SK-N-SH (cell line): ENCODE results near the gene TBC1D2B. TPM values are rescaled to one million over a fixed set of nuclear protein-coding genes. Genes with fewer than 3 reads are reported as not detected.

ENCODE experiments used
- CTCF ChIA-PET: fragments of 300-600, 350-600 bp; formaldehyde crosslinking; extraction: SDS; loops from one replicate; lab custom pipeline; 2021; lab: Yijun Ruan, JAX
- POLR2A ChIA-PET: fragments of 350-600 bp; sonication (Branson Sonifier 250); formaldehyde crosslinking; extraction: SDS; loops from one replicate; lab custom pipeline; 2020; ENCODE audit warnings: antibody characterized with exemption, inconsistent platforms; lab: Yijun Ruan, JAX
- DNase-seq: peaks from one replicate; pipeline ENCODE4 v3.0.0; 2012
- H2AFZ ChIP-seq: fragments of 200-600 bp; sonication (generic); 2 replicates; pipeline ENCODE4 v1.8.1; 2016; ENCODE audit warnings: antibody characterized with exemption, mild to moderate bottlenecking, low read depth
- H3F3A ChIP-seq: fragments of 200-600 bp; sonication (generic); replicated peaks from 2 replicates; pipeline ENCODE3; 2016; ENCODE audit warnings: antibody characterized with exemption, mild to moderate bottlenecking; ENCODE audit not compliant: insufficient read depth
- H3K27ac ChIP-seq, 2 experiments: fragments of 200-500 bp in 1 of 2; fragments of 200-600 bp in 1 of 2; sonication (Bioruptor generic) in 1 of 2; sonication (generic), shearing (Covaris generic) in 1 of 2; 2 replicates each; pipeline versions ENCODE4 v1.5.1 to v1.6.1; 2014 to 2016; ENCODE audit warnings: low read depth in 2 of 2, inconsistent platforms in 1 of 2, low read length in 1 of 2, mild to moderate bottlenecking in 1 of 2, mixed read lengths in 1 of 2
- H3K27me3 ChIP-seq: fragments of 200-600 bp; sonication (generic), shearing (Covaris generic); 2 replicates; pipeline ENCODE4 v1.6.1; 2016; ENCODE audit warnings: mixed run types; ENCODE audit not compliant: insufficient read depth
- H3K36me3 ChIP-seq, 2 experiments: fragments of 200-500 bp in 1 of 2; fragments of 200-600 bp in 1 of 2; sonication (Bioruptor generic) in 1 of 2; sonication (generic) in 1 of 2; replicated peaks in 1 of 2; 2 replicates each; pipeline versions ENCODE3 to v1.5.1; 2014 to 2016; ENCODE audit warnings: low read length in 1 of 2, mild to moderate bottlenecking in 1 of 2; ENCODE audit not compliant: insufficient read depth in 2 of 2, control insufficient read depth in 1 of 2
- H3K4me1 ChIP-seq, 2 experiments: fragments of 200-500 bp in 1 of 2; fragments of 200-600 bp in 1 of 2; sonication (Bioruptor generic) in 1 of 2; sonication (generic), shearing (Covaris generic) in 1 of 2; 2 replicates each; pipeline versions ENCODE4 v1.5.1 to v1.6.1; 2014 to 2016; ENCODE audit warnings: low read depth in 1 of 2, low read length in 1 of 2, mixed run types in 1 of 2; ENCODE audit not compliant: insufficient read depth in 2 of 2, control insufficient read depth in 1 of 2
- H3K4me2 ChIP-seq: fragments of 200-600 bp; sonication (generic), shearing (Covaris generic); 2 replicates; pipeline ENCODE4 v1.6.1; 2017; ENCODE audit warnings: mixed run types
- H3K4me3 ChIP-seq, 2 experiments: fragments of 200-500 bp in 1 of 2; fragments of 200-600 bp in 1 of 2; sonication (Bioruptor generic) in 1 of 2; sonication (generic), shearing (Covaris generic) in 1 of 2; 2 replicates each; pipeline versions ENCODE4 v1.5.1 to v1.8.1; 2014 to 2016; ENCODE audit warnings: low read depth in 2 of 2, inconsistent platforms in 1 of 2, low read length in 1 of 2, mild to moderate bottlenecking in 1 of 2, mixed read lengths in 1 of 2, moderate library complexity in 1 of 2
- H3K79me2 ChIP-seq: fragments of 200-600 bp; sonication (generic); 2 replicates; pipeline ENCODE4 v1.8.1; 2017; ENCODE audit warnings: mild to moderate bottlenecking; ENCODE audit not compliant: insufficient read depth
- H3K9ac ChIP-seq: fragments of 200-600 bp; sonication (generic); 2 replicates; pipeline ENCODE4 v1.6.1; 2017; ENCODE audit warnings: mixed run types
- H3K9me2 ChIP-seq: fragments of 200-600 bp; sonication (generic); 2 replicates; pipeline ENCODE4 v1.6.1; 2017; ENCODE audit warnings: mixed run types
- H3K9me3 ChIP-seq: fragments of 200-600 bp; sonication (generic); 2 replicates; pipeline ENCODE4 v1.6.1; 2017; ENCODE audit warnings: mixed run types, mild to moderate bottlenecking, moderate library complexity
- H4K20me1 ChIP-seq: fragments of 200-600 bp; sonication (generic); 2 replicates; pipeline ENCODE4 v1.6.1; 2017; ENCODE audit warnings: mild to moderate bottlenecking, mixed run types; ENCODE audit not compliant: insufficient read depth
- FOXM1 ChIP-seq: IDR thresholded peaks from 2 replicates; pipeline ENCODE4 v1.4.0; 2012; ENCODE audit warnings: low read depth, mild to moderate bottlenecking
- GATA2 ChIP-seq: sonication (generic); formaldehyde crosslinking; IDR thresholded peaks from 2 replicates; pipeline ENCODE4 v1.5.0; 2020; ENCODE audit warnings: mild to moderate bottlenecking, missing genetic modification reagents
- JUND ChIP-seq: IDR thresholded peaks from 2 replicates; pipeline ENCODE4 v1.4.0; 2012
- MEF2A ChIP-seq: IDR thresholded peaks from 2 replicates; pipeline ENCODE4 v1.4.0; 2012; ENCODE audit warnings: low read depth, borderline replicate concordance
- NFIC ChIP-seq: IDR thresholded peaks from 2 replicates; pipeline ENCODE4 v1.4.0; 2012; ENCODE audit warnings: borderline replicate concordance
- TAF1 ChIP-seq: IDR thresholded peaks from 2 replicates; pipeline ENCODE4 v1.6.1; 2012; ENCODE audit warnings: low read depth, mild to moderate bottlenecking, low read length, moderate library complexity, borderline replicate concordance
- TEAD4 ChIP-seq: IDR thresholded peaks from 2 replicates; pipeline ENCODE4 v1.4.0; 2012; ENCODE audit warnings: mild to moderate bottlenecking, borderline replicate concordance; ENCODE audit not compliant: insufficient read depth
- YY1 ChIP-seq: IDR thresholded peaks from 2 replicates; pipeline ENCODE4 v1.4.0; 2012; ENCODE audit warnings: low read depth, mild to moderate bottlenecking
- WGBS: methylation state at CpG from one replicate; pipeline ENCODE4 v1.1.6; 2017; ENCODE audit warnings: low lambda C conversion rate; 5-methylcytosine and 5-hydroxymethylcytosine counted together
- polyA plus RNA-seq, 3 experiments: library from polyadenylated mRNA; depleted of rRNA; stranded (reverse); fragments of >200 nt; gene quantifications; 2 replicates each; pipeline ENCODE4 v1.2.3, GENCODE V29; 2012
- TF ChIP-seq, protein P1 (sequence below): IDR thresholded peaks from 2 replicates; pipeline ENCODE4 v1.4.0; 2012; ENCODE audit warnings: low read depth, borderline replicate concordance
- TF ChIP-seq, protein P2 (sequence below): IDR thresholded peaks from 2 replicates; pipeline ENCODE4 v1.4.0; 2012; ENCODE audit warnings: low read depth
- TF ChIP-seq, protein P3 (sequence below): fragments of 150-350 bp; IDR thresholded peaks from 2 replicates; pipeline ENCODE4 v1.6.1; 2017; ENCODE audit warnings: antibody characterized with exemption, low read length, low read depth, borderline replicate concordance
- TF ChIP-seq, protein P4 (sequence below): IDR thresholded peaks from 2 replicates; pipeline ENCODE4 v1.4.0; 2012; ENCODE audit warnings: low read depth, borderline replicate concordance
- TF ChIP-seq, protein P5 (sequence below): fragments of 150-350 bp; IDR thresholded peaks from 2 replicates; pipeline ENCODE4 v1.6.1; 2016; ENCODE audit warnings: mild to moderate bottlenecking, low read depth, low read length

TBC1D2B gene
- polyA plus RNA-seq, 1 of the 3 experiments (the other 2 are of a cell fraction), result 19.0 TPM

DNA sequence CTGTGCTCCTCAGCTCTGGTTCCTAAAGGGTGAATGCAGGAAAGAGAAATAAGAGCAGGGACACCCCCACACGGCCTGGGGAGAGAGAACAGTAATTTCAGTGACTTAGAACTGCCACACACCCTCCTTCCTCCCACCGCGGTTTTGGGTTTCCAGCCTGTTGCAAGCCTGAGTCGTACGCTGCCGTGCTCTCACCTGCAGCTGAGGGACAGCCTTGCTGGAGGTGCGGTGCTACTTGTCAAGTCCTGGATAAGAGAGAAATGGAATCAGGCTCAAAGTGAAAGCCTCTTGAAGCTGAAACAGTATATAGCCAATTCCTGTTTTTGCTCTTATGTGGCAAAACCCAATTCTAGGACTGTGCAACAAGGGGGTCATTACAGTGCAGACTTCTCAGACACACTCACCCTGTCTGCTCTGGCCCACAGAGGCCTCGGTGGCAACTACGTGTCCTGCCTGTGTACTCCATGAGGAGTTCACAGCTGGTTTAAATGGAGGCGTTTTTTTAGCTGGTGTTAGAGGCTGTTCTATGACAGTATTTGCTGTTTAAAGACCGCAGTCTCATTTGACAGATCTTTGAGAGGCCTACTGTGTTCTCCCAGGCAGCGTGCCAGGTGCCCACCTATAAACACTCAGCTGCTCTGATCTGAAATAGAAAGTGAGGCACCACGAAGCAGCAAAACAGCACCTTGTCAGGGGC is 42.9 kb downstream of the TBC1D2B start:
- no peak for TF ChIP-seq FOXM1
- TF ChIP-seq, protein P1, sequence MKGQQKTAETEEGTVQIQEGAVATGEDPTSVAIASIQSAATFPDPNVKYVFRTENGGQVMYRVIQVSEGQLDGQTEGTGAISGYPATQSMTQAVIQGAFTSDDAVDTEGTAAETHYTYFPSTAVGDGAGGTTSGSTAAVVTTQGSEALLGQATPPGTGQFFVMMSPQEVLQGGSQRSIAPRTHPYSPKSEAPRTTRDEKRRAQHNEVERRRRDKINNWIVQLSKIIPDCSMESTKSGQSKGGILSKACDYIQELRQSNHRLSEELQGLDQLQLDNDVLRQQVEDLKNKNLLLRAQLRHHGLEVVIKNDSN, result no peak
- TF ChIP-seq, protein P2, sequence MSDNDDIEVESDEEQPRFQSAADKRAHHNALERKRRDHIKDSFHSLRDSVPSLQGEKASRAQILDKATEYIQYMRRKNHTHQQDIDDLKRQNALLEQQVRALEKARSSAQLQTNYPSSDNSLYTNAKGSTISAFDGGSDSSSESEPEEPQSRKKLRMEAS, result no peak
- TF ChIP-seq GATA2 (CRISPR knock-in tag), result no peak
- TF ChIP-seq, protein P3, sequence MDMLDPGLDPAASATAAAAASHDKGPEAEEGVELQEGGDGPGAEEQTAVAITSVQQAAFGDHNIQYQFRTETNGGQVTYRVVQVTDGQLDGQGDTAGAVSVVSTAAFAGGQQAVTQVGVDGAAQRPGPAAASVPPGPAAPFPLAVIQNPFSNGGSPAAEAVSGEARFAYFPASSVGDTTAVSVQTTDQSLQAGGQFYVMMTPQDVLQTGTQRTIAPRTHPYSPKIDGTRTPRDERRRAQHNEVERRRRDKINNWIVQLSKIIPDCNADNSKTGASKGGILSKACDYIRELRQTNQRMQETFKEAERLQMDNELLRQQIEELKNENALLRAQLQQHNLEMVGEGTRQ, result no peak
- no peak for TF ChIP-seq TAF1
- no peak for TF ChIP-seq TEAD4
- Histone ChIP-seq H3K79me2 (peaks cover 17% of the 10 kb centered on the region; the same call in 1 of the 2 replicates), H3K4me2 (no peak overlapping the region), H3K9me2 (no peaks in the 10 kb centered on the region), H3K36me3 (peaks cover 5 to 9% of the 10 kb centered on the region in 2 experiments), H3K4me1 (peaks cover 4 to 5% of the 10 kb centered on the region in 2 experiments; a peak in 1 of 4 replicates), H3K4me3 (no peak overlapping the region), H4K20me1 (peaks cover 5% of the 10 kb centered on the region; the same call in 1 of the 2 replicates), H3K9me3 (no peaks in the 10 kb centered on the region), H3F3A (peaks cover 8% of the 10 kb centered on the region), H3K9ac (no peak overlapping the region), H3K27ac (no peak overlapping the region), H3K27me3 (no peaks in the 10 kb centered on the region), H2AFZ (no peak overlapping the region)
- CTCF ChIA-PET, result interaction anchor here (0.6 to 2.4 kb wide), 5 partner anchors 10 to 73 kb away, joined by 3 to 11 read pairs (median 4); no protein-coding TSS in a partner anchor
- POLR2A ChIA-PET, result no interaction called here
- 85% methylated on average over 11 of the region's 13 CpGs for WGBS
- DNase-seq, result no peak

DNA sequence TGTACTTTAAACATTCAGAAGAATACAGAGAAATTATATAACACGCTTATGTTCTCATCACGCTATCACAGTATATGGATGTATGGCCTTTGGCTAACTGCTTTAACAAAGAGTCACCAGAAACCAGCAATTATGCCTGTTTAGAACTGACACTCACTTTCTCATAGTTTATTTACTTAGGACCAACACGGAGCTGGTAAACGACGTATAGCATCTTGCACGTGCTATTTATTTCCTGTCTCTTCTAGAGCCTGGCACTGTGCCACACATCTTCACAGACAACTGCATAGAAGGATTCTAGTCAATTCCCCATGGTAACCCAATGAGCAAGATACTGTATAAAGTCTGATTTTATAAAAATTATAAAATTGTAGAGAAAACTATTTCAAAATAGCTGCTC is 43.6 kb downstream of the TBC1D2B start:
- 0 out of 2 replicates have a peak, but pooled peaks cover 15% of the 10 kb centered on the region for H3K79me2 ChIP-seq
- no peak for DNase-seq
- H2AFZ ChIP-seq, result no peak overlapping the region
- H3K4me2 ChIP-seq, result no peak overlapping the region
- H3K9me2 ChIP-seq, result no peaks in the 10 kb centered on the region
- H4K20me1 ChIP-seq, result peaks cover 5% of the 10 kb centered on the region; the same call in 1 of the 2 replicates
- H3K27ac ChIP-seq, result no peak overlapping the region
- H3K4me1 ChIP-seq, result peaks cover 4 to 5% of the 10 kb centered on the region in 2 experiments; a peak in 1 of 4 replicates
- no peaks in the 10 kb centered on the region for H3K27me3 ChIP-seq
- 74% methylated on average over 6 of the region's 6 CpGs for WGBS
- CTCF ChIA-PET, result interaction anchor here (0.6 to 2.4 kb wide), 7 partner anchors 9 to 74 kb away, joined by 3 to 11 read pairs (median 4); no protein-coding TSS in a partner anchor
- TF ChIP-seq TEAD4 (no peak), NFIC (no peak), MEF2A (no peak), JUND (no peak), FOXM1 (no peak), YY1 (no peak)
- TF ChIP-seq, protein P4, sequence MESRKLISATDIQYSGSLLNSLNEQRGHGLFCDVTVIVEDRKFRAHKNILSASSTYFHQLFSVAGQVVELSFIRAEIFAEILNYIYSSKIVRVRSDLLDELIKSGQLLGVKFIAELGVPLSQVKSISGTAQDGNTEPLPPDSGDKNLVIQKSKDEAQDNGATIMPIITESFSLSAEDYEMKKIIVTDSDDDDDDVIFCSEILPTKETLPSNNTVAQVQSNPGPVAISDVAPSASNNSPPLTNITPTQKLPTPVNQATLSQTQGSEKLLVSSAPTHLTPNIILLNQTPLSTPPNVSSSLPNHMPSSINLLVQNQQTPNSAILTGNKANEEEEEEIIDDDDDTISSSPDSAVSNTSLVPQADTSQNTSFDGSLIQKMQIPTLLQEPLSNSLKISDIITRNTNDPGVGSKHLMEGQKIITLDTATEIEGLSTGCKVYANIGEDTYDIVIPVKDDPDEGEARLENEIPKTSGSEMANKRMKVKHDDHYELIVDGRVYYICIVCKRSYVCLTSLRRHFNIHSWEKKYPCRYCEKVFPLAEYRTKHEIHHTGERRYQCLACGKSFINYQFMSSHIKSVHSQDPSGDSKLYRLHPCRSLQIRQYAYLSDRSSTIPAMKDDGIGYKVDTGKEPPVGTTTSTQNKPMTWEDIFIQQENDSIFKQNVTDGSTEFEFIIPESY, result no peak
- TF ChIP-seq, protein P5, sequence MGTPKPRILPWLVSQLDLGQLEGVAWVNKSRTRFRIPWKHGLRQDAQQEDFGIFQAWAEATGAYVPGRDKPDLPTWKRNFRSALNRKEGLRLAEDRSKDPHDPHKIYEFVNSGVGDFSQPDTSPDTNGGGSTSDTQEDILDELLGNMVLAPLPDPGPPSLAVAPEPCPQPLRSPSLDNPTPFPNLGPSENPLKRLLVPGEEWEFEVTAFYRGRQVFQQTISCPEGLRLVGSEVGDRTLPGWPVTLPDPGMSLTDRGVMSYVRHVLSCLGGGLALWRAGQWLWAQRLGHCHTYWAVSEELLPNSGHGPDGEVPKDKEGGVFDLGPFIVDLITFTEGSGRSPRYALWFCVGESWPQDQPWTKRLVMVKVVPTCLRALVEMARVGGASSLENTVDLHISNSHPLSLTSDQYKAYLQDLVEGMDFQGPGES, result no peak
- TF ChIP-seq, protein P2, result no peak
- H3K9ac ChIP-seq, result no peak overlapping the region
- POLR2A ChIA-PET, result no interaction called here
- no peaks in the 10 kb centered on the region for H3K9me3 ChIP-seq
- no peak overlapping the region for H3K4me3 ChIP-seq
- peaks cover 8% of the 10 kb centered on the region for H3F3A ChIP-seq
- peaks cover 8 to 12% of the 10 kb centered on the region in 2 experiments for H3K36me3 ChIP-seq
